Endothelial cell of hepatic sinusoid (primary cell): ENCODE data around the gene OSBPL8.
"Not testable (repeated sequence)": the region's sequence is repeated elsewhere in the genome, so short reads cannot be mapped to it uniquely, and the experiment has no call there.

Source experiments
- in situ Hi-C: cut with HindIII; loops from 2 replicates; pipeline ENCODE4 v1.10.0; 2017; ENCODE audit warnings: low sequenced_read_pairs

OSBPL8 gene

GRCh38 chr12:76375939-76376338 lies 183.6 kb downstream of the OSBPL8 start:
- in situ Hi-C loops = no loop called here

GRCh38 chr12:76375470-76375869 lies 184.1 kb downstream of the OSBPL8 start:
- in situ Hi-C loops = no loop called here

DNA sequence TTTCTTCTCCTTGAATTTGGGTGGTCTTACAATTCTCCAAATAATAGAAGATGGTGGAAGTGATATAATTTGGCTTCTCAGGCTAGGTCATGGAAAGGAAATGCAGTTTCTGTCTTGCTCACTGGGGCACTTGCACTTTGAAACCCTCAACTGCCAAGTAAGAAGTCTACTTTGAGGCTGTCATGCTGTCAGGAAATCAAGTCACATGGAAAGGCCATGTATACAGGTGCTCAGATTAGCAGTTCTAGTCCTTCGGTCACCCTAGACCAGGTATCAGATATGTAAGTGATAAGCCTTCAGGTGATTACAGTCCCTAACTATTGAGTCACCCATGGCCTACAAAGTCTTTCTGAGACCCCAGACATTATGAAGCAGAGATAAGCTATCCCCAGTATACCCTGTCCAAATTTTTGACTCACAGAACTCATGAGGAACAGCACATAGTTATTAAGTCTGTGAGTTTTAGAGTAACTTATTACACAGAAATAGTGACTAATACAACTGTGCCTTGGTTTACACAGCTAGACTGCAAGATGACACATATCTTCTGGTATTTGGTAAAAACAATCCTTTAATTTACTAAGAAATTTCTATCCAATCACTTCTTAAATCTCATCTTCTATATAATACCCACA lies 185.1 kb downstream of the OSBPL8 start:
- in situ Hi-C loops = no loop called here

- in situ Hi-C loops = no loop called here
Observed at GRCh38 chr12:76368230-76368629, 191.3 kb downstream of the OSBPL8 start.

- in situ Hi-C loops = no loop called here
Observed at GRCh38 chr12:76366163-76366562, 193.4 kb downstream of the OSBPL8 start.

DNA sequence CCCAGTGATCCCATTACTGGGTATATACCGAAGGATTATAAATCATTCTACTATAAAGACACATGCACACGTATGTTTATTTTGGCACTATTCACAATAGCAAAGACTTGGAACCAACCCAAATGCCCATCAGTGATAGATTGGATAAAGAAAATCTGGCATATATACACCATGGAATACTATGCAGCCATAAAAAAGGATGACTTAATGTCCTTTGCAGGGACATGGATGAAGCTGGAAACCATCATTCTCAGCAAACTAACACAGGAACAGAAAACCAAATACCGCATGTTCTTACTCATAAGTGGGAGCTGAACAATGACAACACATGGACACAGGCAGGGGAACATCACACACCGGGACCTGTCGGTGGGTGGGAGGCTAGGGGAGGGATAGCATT lies 195.4 kb downstream of the OSBPL8 start:
- in situ Hi-C loops = not testable (repeated sequence)

- in situ Hi-C loops = no loop called here
Observed at GRCh38 chr12:76360316-76360715, 199.3 kb downstream of the OSBPL8 start.

GRCh38 chr12:76356071-76356470 lies 203.5 kb downstream of the OSBPL8 start:
- in situ Hi-C loops = no loop called here

GRCh38 chr12:76348079-76348901 lies 211.3 kb downstream of the OSBPL8 start, which contains the start of gene BBS10:
TSS of gene BBS10 (minus strand) at chr12:76348415. CDS start at chr12:76348358, 57 bp downstream.
- in situ Hi-C loops = no loop called here

- in situ Hi-C loops = no loop called here
Observed at GRCh38 chr12:76346798-76347420, 212.7 kb downstream of the OSBPL8 start.

DNA sequence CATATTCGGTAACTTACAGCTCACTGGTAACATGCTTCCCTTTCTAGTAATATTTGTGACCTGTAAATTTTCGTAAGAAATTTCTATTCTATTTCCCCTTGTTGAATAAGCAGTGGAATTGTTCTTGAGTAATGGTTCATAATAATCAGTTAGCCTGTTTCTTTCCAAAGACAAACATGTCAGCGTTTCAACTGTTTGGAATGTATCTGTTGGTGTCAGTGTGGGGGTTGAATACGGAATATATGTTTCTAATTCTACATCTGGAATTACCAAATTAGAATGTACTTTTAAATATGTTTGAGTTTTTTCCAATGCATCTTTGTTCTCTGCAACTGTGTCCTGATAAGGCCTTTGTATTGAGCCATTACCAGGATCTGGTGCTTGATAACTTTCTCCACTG lies 213.3 kb downstream of the OSBPL8 start:
- in situ Hi-C loops = no loop called here

DNA sequence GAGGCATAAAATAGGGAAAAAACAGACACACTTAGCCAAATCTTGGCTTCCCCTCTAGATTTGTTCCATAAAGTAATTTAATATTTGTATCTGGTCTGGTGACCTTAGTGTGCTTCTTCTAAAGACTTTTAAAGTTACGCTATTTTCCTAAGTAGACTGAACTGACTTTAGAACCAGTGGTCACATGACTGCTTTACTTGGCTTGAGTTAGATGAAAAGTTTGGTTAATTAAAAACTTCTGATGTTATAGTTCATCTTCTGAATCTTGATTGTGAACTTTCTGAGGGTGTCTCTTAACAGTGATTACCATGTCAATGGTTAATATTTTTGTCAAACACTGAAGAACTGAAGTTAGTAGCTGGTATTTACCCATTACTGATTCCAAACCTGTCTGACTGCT lies 214.0 kb downstream of the OSBPL8 start:
- in situ Hi-C loops = no loop called here

DNA sequence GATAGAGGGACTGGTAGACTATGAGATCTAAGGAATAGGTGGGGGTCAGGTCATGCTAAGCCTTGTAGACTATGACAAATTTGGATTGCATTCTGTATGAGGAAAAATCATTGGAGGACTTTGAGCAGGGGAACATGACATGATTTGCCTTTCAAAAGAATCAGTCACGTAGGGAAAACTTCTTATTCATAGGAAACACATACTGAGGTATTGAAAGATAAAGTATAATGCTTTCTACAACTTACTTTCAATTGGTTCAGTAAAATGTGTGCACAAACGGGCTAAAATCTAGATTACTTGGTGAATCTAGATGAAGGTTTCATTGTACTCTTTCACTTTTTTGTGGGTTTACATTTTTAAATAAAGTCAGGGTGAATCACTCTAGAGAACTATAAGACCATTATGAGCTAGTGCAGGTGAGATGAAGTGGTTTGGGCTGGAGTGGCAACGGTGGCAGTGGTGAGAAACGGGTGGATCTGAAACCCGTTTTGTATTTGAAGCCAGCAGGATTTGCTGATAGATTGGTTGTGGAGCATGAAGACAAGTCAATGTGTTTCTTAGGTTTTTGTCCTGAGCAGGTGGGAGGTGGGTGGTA lies 218.0 kb downstream of the OSBPL8 start:
- in situ Hi-C loops = no loop called here

DNA sequence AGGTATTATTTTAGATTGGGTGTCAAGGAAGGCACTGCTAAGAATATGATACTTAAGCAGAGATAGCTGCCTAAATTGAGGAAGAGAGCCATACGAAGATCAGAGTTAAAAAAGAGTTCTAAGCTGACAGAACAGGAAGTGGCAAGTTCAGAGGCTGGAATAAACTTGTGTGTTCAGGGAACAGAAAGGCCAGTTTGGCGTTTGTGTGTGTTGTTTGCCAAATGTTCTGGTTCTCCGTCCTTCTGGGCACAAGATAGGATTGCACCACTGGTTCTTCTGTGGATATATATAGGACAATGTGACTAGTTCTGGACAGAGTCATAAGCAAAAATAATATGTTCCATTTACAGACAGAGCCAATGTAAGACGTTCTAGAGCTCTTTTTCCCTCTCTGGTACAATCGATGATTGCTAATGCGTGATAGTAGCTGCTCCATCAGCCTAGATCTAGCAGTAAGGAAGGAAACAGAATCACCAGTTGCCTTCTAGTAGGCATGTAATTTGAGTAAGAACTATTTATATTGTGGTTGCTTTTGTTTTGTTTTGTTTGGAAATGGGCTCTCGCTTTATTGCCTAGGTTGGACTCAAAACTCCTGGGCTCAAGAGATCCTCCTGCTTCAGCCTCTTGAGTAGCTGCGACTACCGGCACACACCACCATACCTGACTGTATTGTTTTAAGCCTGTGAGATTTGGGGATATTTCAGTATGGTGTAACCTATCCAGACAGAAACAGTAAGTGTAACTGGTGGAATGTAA lies 218.7 kb downstream of the OSBPL8 start:
- in situ Hi-C loops = no loop called here

DNA sequence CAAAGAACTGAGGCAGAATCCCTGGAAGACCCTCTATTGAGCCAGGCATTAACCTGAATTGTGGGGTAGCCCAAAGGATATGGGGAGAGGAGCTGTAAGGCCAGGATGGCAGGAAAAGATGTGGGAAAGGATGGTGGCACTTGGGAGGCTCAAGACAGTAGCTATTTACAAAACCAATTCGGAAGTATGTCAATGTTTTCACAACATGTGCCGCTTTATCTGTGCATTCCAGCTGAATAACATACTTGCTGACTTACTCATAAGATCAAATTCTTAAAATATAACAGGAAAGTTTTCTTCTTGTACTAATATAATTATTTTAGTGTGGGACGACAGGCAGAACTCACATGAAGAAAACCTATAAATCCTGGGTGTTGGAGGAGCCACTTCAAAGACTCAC lies 222.0 kb downstream of the OSBPL8 start:
- in situ Hi-C loops = no loop called here

GRCh38 chr12:76332606-76333005 lies 227.0 kb downstream of the OSBPL8 start:
- in situ Hi-C loops = loop anchor here (5.0 kb wide), 1 partner anchor 55 kb away; no protein-coding TSS in a partner anchor

DNA sequence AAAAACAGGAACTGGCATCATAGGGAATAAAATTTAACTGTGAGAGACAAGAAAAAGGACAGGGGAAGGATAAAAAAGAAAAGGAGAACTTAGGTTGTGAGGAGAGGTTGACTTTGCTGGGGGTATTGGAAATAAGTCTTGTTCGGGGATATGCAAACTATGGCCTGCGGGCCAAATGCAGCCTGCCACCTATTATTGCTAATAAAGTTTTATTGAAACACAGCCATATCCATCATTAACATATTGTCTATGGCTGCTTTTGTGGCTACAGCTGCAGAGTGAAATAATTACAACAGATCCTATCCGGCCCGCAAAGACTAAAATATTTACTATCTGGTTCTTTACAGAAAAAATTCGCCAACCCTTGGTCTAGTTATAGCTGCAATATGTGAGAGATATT lies 230.0 kb downstream of the OSBPL8 start:
- in situ Hi-C loops = loop anchor here (5.0 kb wide), 1 partner anchor 52 kb away; no protein-coding TSS in a partner anchor

DNA sequence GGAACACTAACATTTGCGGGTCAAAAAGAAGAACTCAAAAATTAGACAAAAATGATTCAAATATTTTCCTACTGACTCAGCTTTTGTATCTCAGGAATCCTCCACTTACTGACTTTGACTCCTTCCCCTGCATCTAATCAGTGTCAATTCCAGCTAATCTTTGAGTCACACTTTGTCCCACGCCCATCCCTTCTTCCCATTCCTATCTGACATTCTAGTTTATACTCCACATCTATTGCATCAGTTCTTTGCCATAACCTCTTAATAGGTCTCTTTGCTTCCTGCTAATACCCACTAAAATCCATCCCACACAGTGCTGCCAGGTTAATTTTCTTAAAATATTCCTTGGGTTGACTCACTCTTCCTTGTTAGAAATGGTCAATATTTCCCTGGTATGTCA lies 230.4 kb downstream of the OSBPL8 start:
- in situ Hi-C loops = no loop called here

DNA sequence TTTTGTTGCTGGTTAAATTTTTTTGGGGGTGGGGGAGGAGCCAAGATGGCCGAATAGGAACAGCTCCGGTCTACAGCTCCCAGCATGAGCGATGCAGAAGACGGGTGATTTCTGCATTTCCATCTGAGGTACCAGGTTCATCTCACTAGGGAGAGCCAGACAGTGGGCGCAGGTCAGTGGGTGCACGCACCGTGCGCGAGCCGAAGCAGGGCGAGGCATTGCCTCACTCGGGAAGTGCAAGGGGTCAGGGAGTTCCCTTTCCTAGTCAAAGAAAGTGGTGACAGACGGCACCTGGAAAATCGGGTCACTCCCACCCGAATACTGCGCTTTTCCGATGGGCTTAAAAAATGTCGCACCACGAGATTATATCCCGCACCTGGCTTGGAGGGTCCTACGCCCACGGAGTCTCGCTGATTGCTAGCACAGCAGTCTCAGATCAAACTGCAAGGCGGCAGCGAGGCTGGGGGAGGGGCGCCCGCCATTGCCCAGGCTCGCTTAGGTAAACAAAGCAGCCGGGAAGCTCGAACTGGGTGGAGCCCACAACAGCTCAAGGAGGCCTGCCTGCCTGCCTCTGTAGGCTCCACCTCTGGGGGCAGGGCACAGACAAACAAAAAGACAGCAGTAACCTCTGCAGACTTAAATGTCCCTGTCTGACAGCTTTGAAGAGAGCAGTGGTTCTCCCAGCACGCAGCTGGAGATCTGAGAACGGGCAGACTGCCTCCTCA lies 239.8 kb downstream of the OSBPL8 start:
- in situ Hi-C loops = not testable (repeated sequence)
